ENCODE results near the gene NOS1AP.

Gene NOS1AP

GRCh38 chr1:162069334-162070093 lies at the start of gene NOS1AP:
Gene NOS1AP (plus strand): TSS chr1:162069691. CDS start chr1:162070178, 487 bp downstream.
- H3K36me3 ChIP-seq (ENCODE audit: control insufficient read depth, insufficient read depth, low read length) = no peaks in the 10 kb centered on the region
- TF ChIP-seq CTCF (IDR thresholded peaks at IDR 0.05; ENCODE audit: insufficient read depth, low read length, poor library complexity, severe bottlenecking) = no peak
- H3K27me3 ChIP-seq (replicated peaks; ENCODE audit: control insufficient read depth, insufficient read depth, low read length) = peaks cover 3% of the 10 kb centered on the region
- peak within 1 kb of the TSS; percentile 50 for H3K4me3 ChIP-seq (replicated peaks; ENCODE audit: low read depth, low read length)
- peak; percentile 75 for DNase-seq (ENCODE audit: extremely low read depth, insufficient read length)

DNA sequence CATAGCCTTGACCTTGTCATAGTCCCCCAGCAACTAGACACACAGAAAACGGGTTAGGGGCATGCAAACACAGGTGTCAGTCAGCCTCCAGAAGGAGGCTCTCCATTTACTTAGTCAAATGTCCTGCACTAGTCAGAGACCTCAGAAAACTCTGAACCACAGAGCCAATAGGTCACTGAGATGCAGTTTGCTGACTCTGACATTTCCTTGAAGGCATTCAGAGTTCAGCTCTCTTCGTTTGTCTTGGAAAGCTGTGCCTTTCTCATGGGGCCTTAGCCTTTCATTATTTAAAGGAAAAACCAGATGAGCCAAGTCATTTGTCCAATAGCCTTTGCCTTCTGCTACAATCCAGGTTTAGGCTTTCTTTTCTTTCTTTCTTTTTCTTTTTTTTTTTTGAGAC lies 49.3 kb upstream of the NOS1AP start:
- no peak for TF ChIP-seq CTCF (IDR thresholded peaks at IDR 0.05; ENCODE audit: insufficient read depth, low read length, poor library complexity, severe bottlenecking)
- H3K27me3 ChIP-seq (replicated peaks; ENCODE audit: control insufficient read depth, insufficient read depth, low read length) = no peaks in the 10 kb centered on the region; the same call in none of the 2 replicates
- DNase-seq (ENCODE audit: extremely low read depth, insufficient read length) = no peak
- no peak overlapping the region for H3K4me3 ChIP-seq (replicated peaks; ENCODE audit: low read depth, low read length)
- no peaks in the 10 kb centered on the region for H3K36me3 ChIP-seq (ENCODE audit: control insufficient read depth, insufficient read depth, low read length)

- H3K27me3 ChIP-seq (replicated peaks; ENCODE audit: control insufficient read depth, insufficient read depth, low read length) = no peaks in the 10 kb centered on the region; the same call in none of the 2 replicates
- no peak for DNase-seq (ENCODE audit: extremely low read depth, insufficient read length)
- H3K4me3 ChIP-seq (replicated peaks; ENCODE audit: low read depth, low read length) = no peak overlapping the region
- H3K36me3 ChIP-seq (ENCODE audit: control insufficient read depth, insufficient read depth, low read length) = no peaks in the 10 kb centered on the region
- TF ChIP-seq CTCF (IDR thresholded peaks at IDR 0.05; ENCODE audit: insufficient read depth, low read length, poor library complexity, severe bottlenecking) = no peak
These were observed 48.4 kb upstream of the NOS1AP start for GRCh38 chr1:162021124-162021523.

DNA sequence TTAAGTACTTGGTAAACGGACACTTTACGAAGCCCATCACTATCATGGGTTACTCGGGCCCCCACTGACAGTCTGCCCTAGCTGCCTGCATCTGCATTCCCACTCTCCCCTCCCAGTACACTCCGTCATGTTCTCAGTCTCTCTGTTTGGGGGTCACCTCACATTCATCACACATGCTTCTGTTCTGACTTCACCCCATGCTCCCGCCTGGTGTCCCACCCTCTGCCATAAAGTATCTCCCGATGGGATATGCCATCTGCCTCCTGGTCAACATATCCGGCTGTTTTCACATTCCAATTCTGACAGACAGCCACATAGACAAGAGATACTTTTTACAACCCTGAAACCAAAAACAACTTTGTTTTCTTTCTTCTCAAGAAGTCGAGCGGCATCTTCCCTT lies 46.9 kb upstream of the NOS1AP start:
- TF ChIP-seq CTCF (IDR thresholded peaks at IDR 0.05; ENCODE audit: insufficient read depth, low read length, poor library complexity, severe bottlenecking) = no peak
- Histone ChIP-seq H3K36me3 (ENCODE audit: control insufficient read depth, insufficient read depth, low read length) (no peaks in the 10 kb centered on the region), H3K27me3 (replicated peaks; ENCODE audit: control insufficient read depth, insufficient read depth, low read length) (no peaks in the 10 kb centered on the region; the same call in none of the 2 replicates), H3K4me3 (replicated peaks; ENCODE audit: low read depth, low read length) (no peak overlapping the region)
- DNase-seq (ENCODE audit: extremely low read depth, insufficient read length) = no peak

DNA sequence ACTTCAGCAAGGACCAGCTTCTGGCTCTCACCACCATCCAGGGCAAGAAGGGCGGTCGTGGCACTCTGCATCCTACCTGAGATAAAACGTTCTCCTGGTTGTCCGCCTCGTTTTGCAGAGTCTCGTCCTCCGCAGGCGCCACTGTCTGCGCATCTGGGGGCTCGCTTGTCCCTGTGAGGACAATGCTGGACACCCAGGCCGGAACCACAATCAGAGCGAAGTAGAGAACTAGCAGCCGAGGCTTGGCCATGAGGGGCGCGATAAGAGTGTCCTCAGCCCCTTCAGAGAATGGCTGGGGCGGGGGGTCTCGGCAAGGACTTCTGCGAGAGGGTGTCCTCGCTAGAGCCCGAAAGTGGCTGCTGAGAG lies 46.3 kb upstream of the NOS1AP start:
- no peak for TF ChIP-seq CTCF (IDR thresholded peaks at IDR 0.05; ENCODE audit: insufficient read depth, low read length, poor library complexity, severe bottlenecking)
- H3K4me3 ChIP-seq (replicated peaks; ENCODE audit: low read depth, low read length) = no peak overlapping the region
- no peaks in the 10 kb centered on the region for H3K36me3 ChIP-seq (ENCODE audit: control insufficient read depth, insufficient read depth, low read length)
- no peaks in the 10 kb centered on the region; the same call in none of the 2 replicates for H3K27me3 ChIP-seq (replicated peaks; ENCODE audit: control insufficient read depth, insufficient read depth, low read length)
- no peak for DNase-seq (ENCODE audit: extremely low read depth, insufficient read length)
